ENCODE data around the gene INPP5D. TPM values are rescaled to one million over a fixed set of nuclear protein-coding genes. Genes with fewer than 3 reads are reported as not detected.

INPP5D gene
- total and polyA plus RNA-seq, 2 of the 8 experiments (the other 6 are each of a cell fraction or from before 2014, with no cell fraction given): 4.5 to 7.1 TPM

- TF ChIP-seq CHD7 (IDR thresholded peaks at IDR 0.05; ENCODE audit: insufficient replicate concordance, low read length) (no peak), TAF7 (optimal IDR thresholded peaks at IDR 0.05; ENCODE audit: borderline replicate concordance, low read depth, low read length) (no peak), E2F6 (IDR thresholded peaks at IDR 0.05) (no peak), SP1 (IDR thresholded peaks at IDR 0.05; ENCODE audit: low read depth, low read length) (no peak), RNF2 (IDR thresholded peaks at IDR 0.05; ENCODE audit: borderline replicate concordance, low read depth, low read length, missing control alignments, poor library complexity, severe bottlenecking) (no peak), CBX8 (IDR thresholded peaks at IDR 0.05; ENCODE audit: borderline replicate concordance, low read depth, low read length) (no peak), GABPA (IDR thresholded peaks at IDR 0.05; ENCODE audit: borderline replicate concordance, insufficient read depth, low read length) (no peak)
These were observed 39.7 kb upstream of the INPP5D start (continued) for GRCh38 chr2:233020454-233020853.

Data from H1 (cell line).